Inflammatory macrophage treated with lipopolysaccharide for 1 hour (primary cell): ENCODE measurements around the gene PARD6G.
"Not testable (repeated sequence)": the region's sequence is repeated elsewhere in the genome, so short reads cannot be mapped to it uniquely, and the experiment has no call there.

Experiments
- DNase-seq, 2 donors: peaks; one replicate each; pipeline ENCODE4 v3.0.0-alpha.2; 2020 to 2022

Gene PARD6G

DNA sequence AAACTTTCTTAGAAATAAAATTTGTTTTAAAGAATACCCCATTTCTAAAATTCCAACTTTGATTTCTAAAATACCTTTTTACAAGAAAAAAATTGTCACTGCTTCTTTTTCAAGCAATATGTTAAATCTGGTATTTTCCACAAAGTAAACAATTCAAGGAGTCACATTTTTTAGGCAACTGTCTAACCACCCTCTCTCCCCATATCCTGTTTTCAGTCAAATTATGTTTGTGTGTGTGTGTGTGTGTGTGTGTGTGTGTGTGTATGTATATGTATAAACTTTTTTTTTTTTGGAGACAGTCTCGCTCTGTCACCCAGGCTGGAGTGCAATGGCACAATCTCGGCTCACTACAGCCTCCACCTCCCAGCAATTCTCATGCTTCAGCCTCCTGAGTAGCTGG is 79.0 kb downstream of the PARD6G start:
- DNase-seq: no peak

DNA sequence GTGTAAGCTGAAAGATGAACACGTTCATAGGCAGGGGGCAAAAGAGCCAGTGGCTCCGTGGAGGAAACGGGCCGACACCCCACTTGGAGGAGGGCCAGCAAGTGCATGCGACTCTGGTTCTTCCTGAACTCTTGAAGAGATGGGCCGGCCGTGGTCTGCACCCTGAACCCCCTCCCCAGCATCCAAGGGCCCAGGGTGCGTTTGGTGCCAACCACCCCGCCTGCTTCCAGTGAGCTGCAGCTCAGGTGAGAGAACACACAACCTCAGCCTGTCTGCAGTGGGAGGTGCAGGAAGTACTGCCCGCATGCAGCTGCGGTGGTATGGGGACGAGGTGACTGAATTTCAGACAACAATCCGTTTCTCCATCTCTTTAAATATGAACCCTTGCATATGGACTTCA is 79.4 kb downstream of the PARD6G start:
- no peak for DNase-seq

DNA sequence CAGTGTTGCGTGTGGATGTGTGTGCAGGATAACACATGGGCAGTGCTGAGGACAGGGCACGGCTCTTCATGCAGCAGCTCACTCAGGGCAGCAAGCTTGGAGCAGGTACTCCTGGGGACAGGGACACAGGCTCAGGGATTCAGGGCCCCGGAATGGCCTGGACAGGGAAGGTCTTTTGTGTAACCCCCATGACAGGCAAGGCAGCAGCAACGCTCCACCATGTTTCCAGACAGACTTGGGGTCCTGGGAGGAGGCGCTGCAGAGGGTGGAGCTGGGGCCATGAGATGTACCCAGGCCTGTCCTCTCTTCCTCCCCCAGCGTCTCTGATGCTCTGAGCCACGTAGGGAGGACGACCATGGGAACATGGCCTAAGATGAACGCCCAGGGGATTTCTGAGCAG is 80.0 kb downstream of the PARD6G start:
- DNase-seq: no peak

DNA sequence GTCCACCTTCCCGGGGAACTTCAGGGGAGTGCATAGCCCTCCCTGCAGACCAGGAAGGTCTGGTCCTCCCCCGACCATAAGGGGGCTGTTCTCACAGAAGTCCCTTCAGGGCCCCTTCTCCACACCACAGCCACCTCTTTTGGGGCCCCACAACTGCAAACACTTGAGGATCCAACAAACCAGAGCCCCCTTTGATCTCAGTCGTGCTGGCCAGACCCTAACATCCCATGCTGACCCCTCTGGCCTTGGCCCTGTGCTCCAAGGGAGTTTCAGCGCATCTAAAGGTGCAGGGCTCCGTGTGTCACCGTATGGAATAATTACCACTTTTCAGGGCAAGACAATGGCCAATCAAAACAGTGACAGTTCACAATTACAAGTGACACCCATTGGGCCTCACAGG is 80.6 kb downstream of the PARD6G start:
- no peak for DNase-seq

DNA sequence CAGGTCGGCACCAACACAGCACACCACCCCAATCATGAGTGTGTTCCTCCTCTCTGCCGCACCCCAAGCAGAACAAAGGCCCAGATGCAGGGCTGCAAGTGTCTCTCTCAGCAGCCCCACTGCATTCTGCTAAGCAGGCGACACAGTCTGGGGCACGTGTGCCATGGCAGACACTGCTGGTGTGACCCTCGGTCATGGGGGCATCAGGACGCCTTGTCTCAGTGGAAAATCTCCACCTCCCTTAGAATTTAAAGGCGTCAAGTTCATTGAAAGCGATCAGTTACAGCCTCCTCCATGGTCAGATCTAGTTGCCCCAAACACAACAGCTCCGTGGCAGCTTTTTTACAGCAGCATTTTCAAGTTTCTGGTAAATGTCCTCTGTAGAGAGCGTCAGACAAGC is 81.1 kb downstream of the PARD6G start:
- DNase-seq: no peak

DNA sequence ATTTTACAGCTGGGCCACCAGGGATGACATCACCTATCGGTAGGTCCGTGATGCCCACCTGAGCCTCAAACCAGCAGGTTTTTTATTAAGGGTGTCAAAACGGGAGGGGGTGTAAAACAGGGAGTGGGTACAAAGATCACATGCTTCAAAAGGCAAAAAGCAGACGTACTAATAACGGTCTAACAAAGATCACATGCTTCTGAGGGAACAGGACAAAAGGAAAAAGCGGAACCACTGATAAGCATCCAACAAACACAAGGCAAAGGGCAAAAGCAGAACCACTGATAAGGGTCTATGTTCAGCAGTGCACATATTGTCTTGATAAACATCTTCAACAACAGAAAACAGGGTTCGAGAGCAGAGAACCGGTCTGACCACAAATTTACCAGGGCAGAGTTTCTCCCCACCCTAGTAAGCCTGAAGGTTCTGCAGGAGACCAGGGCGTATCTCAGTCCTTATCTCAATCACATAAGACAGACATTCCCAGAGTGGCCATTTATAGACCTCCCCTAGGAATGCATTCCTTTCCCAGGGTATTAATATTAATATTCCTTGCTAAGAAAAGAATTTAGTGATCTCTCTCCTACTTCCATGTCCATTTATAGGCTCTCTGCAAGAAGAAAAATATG is 82.5 kb downstream of the PARD6G start:
- not testable (repeated sequence) for DNase-seq

DNA sequence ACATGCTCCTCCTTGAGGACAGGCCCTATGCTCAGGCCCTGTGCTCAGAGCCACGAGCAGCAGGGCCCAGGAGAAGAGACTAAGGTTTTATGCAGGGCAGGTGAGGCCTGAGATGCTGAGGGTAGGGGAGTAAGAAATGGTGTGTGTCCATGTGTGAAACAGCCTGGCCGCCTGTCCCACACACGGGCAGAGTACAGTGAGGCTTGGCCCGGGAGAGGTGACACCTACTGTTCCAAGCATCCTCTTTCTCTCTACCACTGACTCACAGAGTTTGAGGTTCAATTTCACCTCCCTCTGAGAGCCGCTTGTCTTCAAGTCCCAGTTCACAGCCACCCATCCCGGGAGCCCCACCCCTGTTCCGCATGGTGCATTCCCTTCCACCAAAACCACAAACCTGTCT is 84.1 kb downstream of the PARD6G start:
- no peak for DNase-seq

DNA sequence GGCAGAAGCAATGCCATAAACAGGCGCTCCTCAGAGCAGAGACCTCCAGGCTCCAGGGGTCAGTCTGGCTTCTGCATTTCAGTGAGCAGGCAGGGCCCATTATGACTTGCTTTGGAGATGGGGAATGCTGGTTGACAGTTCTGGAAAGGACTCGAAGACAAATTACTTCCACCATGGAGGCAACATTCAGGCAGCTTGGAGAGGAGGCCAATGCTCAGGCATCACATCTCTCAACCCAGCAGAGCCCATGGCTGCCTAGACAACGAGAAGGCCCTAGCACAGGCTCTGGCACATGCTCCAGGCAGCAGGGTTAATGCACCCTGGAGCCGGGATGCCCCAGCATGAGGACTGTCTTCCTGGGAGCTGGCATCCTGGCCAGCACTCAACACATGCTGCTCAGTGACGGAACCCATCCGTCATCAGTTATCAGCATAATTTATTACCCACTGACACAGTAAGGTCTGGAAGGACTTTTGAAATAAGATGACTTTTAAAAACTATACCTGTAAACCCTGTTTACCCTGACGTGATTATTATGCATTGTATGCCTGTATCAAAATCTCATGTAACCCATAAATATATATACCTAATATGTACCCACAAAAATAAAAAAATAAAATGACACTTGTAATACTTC is 85.4 kb downstream of the PARD6G start:
- no peak for DNase-seq

DNA sequence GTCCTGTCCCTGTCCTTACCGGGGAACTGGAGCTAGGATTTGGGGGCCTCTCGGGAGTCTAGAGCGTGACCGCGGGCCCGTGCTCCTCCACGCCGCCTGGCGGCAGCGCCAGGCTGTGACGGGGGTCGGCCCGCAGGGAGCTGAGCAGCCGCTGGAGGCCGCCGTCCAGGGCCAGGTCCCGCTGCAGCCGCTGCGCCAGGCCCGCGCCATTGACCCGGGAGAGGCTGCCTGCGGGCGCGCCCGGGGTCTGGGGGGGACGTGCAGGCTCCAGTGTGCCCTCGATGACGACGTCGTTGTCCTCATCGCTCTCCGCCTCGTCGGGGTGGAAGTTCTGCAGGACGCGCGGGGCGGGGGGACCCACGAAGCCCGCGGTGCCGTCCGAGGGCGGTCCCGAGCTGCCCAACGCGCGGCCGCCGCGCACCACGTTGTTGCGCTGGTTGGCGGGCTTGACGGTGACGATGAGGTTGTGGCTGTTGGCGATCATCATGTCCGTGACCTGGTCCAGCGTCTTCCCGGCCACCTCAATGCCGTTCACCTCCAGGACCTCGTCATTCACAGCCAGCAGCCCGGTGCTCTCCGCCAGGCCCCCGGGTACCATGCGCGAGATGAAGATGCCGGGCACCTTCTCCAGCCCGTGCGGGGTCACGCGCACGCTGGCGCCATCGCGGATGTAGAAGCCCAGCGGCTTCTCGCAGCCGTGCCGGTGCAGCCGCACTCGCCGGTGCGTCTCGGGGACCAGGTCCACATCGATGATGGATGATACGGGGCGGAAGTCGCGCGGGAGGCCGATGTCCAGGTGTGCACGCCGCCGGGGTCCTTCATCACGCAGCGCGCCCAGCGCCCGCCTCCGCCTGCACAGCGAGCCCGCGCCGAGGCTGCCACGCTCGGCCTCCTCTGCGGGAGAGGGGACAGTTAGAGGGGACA is 87.3 kb downstream of the PARD6G start:
- peak; percentile 6 to 14 for DNase-seq

DNA sequence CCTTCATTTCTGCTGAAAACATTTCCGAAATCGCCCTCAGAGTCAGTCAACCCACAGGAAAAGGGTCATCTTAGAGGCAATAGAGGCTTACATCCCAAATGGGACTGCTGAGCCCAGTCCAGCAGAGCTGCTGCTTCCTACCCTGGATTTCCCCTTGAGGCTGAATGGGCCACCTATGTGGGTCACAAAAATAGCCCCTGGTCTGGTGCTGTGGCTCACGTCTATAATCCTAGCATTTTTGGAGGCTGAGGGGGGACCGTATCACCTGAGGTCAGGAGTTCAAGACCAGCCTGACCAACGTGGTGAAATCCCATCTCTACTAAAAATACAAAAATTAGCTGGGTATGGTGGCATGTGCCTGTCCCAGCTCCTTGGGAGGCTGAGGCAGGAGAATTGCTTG is 88.9 kb downstream of the PARD6G start:
- DNase-seq: no peak

DNA sequence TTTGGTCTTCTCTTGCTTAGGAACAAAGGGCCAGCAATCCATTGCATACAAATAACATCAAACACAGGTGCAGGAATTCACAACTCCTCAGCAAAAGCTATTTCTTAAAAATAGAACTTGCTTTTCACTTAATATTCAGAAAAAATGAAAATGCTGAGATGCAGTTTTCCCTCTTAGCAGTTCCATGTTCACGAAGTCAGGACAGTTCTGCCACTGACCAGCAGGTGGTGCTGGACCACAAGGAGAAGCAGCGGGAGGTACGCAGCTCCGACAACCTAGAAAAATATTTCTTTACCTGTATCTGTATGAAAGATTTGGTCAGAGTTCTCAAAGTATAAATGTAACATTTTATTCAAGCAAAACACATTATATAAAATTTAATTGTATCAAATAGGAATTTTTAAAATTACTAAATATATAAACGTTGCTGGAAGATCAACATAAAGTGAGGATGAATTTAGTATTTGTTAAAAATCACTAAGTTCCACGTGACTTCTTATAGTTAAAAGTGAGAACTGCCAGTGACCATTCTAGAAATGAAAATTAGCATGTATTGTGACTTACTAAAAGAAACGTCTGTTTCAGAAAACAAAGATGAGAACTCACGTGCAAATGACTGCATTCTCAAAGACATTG is 89.5 kb downstream of the PARD6G start:
- DNase-seq: peak; percentile 38 to 89

DNA sequence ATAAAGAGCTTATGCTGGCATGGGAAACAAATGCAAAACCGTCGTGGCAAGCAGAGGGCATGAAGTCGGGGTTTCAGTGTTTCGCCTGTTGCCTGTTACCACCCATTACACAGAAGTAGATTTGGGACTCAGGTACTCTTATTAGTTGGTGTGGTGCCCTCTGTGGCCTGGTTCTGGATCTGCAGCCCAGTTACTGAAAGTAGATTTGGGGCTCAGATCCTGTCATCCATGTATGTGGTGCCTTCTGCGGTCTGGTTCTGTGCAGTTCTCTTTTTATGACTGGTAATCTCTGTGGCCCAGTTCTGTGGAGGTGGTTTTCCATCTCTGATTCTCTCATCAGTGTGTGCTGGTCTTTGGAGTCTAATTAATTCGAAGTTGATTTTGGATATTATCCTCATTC is 93.0 kb downstream of the PARD6G start:
- DNase-seq: peak in 1 of 2 donors; percentile 16

DNA sequence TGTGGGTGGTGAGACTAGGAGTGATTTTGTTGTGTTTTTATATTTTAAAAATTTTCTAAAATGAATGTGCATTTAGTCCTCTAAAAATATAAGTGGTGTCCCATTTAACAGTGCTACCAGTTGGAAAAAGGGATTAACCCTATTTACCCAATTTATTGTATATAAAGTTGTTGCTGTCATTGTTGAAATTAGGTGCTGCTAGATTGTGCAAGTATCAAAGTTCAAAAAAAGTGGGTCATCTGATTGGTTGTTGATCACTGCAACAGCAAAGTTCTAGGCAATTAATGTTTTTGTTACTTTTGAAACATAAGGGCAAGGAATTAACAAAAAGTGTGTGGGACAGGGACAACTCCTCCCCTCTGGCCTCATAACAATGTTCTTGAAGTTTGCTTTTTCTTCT is 97.6 kb downstream of the PARD6G start:
- DNase-seq: no peak

DNA sequence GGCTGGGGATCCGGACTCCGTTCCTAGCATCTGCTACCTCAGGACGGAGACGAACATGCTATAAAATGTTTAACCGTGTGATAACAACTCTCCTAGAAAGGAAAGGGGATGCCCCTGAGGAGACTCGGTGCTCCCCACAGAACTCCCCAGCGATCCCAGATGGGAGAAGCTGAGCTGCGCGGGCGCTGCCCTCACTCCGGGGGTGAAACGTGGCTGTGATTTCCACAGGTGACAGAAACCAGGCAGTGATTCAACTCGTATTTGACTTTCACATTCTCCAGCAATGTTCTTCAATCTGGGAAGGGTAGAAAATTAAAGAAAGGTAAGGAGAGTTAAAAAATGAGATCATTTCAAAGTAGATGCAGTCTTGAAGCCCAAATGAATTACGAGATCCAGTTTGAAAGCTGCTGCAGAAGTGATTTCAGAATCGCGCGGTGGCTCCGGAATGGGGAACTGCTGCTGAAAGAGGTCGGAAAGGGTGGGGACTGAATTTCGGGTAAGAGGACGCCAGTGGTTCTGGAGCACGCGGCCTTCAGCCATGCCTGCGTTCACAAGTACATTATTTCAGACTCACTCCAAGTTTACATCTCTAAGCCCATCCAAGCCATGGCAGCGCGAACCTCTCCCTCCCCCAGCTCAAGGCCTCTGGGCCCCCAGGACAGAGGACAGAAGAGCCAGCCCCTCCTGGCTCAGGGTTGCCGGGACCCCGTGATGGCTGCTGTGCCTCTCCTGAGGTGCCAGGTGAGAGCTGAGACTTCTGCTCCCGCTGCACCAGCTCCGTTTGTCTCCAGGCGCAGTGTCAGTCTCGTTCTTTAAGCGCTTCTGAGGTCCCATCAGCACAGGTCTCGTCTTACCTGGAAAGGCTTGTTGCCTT is 98.8 kb downstream of the PARD6G start:
- DNase-seq: peak; percentile 51 to 57

DNA sequence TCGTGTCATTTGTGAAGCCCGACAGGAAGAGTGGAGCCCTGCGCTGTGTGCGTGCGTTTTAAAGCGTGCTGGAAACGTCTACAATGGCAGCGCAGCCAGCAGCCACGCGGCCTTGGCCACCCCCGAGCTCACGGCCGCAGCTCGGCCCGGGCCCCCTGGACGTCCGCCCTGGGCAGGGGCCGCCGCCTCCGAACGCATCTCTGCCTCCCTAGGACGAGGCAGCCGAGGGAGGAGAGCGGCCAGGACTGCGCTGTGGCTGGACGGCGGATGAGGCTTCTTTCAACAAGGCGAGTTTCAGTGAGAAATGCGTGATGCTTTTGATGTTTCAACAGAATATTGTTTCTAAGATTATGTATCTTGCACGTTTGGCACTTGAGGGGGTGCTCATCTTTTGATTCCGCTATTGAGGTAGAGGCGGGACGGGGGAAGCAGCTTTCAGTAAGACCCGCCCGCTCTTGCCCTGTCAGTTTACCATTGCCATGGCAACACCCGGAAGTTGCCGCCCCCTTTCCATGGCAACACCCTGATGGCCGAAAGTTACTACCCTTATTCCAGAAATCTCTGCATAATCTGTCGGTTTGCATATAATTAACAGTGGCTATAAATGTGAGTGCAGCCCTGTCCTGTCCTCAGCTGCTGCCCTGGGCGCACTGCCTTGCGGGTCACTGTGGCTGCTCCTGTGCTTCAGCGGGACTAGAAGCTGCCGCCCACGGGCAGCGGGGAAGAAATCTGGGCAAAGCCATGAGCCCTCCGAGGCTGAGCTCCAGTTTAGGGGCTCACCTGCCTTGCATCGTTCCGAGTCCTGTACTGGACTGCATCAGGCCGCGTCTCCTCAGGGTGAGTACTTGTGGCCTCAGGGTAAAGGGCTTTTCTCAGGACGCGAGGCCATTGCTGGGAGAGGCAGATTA is 99.6 kb downstream of the PARD6G start:
- peak; percentile 64 to 78 for DNase-seq

DNA sequence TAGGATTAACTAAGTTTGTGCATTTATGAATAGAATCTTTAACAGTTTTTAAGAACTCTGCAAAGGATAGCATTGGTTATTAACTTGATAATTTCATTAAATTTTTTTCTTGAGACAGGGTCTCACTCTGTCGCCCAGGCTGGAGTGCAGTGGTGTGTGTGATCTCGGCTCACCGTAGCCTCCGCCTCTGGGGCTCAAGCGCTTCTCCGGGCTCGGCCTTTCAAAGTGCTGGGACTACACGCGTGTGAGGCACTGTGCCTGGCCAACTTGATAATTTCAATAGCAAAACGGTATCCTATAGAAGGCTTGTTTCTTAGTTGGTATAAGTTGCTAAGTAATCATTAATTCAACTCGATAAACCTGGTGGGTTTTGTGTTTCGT is 100.3 kb downstream of the PARD6G start:
- no peak for DNase-seq

DNA sequence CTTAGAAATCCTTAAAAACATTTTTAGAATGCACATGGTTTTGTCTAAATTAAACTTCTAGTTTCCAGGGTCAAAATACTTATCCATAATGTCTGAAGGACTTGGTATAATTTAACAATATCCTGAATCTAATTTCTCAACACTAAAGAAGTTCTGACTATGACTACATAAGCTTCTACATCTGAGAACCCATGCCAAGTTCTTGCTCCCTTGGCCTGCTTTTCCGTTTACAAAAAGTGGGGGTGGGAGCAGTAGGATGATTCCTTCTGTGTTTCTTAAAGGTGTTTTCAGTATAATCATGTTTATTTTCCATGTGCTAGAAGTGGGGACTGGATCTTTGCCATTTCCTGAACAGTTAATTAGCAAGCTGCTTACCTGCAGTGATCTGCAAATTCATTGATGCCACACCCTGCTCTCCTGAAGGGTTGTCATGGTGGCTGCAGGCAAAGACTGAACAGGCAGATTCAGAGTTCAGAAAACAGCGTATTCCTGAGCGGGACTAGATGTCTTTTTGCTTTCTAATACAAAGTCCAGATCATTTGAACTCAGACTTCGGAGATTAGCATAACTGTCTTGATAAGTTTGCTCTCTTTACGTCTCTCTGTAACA is 102.0 kb downstream of the PARD6G start:
- DNase-seq: no peak

DNA sequence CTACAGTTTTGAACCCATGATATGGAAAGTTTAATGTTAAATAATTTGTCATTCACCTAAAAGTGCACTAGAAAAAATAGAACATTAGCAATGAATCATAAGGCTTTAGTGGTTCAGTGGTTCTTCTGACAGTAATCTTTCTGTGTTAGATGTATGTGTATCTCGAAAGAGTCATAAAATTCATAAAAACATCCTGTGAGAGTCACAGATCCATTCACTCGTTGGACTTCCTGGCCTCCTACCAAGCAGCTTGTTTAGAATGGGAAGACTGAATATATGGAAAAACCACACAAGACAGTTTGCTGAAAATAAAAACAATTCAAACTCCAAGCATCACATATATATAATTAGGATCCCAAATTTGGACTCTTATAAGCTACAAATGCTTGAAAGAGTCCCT is 103.4 kb downstream of the PARD6G start:
- no peak for DNase-seq

DNA sequence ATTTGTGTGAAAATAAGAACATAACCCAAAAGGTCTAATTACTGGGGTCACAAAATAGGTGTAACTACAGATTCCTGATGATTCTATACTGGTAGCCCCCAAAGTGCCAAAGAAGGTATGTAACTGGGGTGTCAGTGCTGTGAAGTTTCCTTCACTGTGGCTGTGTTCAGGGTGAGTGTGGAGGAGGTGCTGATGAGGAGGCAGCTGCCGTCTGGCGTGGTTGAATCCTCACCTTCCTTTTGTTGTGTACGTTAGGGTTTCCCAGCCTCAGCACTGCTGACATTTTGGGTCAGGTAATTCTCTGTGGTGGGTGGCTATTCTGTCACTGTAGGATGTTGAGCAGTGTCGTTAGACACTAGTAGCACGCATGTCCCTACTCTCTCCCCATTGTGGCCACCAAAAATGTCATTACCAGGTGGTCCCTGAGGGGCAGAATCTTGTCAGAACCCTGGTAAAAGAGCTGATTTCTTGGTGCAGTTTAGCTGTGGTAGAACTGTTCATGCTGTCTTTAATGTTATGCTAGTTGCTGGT is 106.8 kb downstream of the PARD6G start:
- DNase-seq: no peak

DNA sequence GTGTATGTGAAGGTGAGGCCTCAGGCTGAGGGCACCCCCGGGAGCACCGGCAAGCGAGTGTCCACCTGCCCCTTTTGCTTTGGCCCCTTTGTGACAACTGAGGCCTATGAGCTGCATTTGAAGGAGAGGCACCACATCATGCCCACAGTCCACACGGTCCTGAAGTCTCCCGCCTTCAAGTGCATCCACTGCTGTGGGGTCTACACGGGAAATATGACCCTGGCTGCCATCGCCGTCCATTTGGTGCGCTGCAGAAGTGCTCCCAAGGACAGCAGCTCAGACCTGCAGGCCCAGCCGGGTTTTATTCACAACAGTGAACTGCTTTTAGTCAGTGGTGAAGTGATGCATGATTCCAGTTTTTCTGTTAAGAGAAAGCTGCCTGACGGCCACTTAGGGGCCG is 109.3 kb downstream of the PARD6G start:
- DNase-seq: no peak

DNA sequence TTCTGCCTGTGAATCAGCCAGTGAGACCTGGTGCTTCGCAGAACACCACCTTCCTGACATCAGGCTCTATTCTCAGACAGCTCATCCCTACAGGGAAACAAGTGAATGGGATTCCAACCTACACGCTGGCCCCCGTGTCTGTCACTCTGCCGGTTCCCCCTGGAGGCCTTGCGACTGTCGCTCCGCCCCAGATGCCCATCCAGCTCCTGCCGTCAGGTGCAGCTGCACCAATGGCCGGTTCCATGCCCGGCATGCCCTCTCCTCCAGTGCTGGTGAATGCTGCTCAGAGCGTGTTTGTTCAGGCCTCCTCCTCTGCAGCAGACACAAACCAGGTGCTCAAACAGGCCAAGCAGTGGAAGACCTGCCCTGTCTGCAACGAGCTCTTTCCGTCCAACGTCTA is 110.2 kb downstream of the PARD6G start:
- DNase-seq: no peak
